Smooth muscle cell (in vitro differentiated cells): ENCODE measurements around the gene ACOX2. TPM values are rescaled to one million over a fixed set of nuclear protein-coding genes. Genes with fewer than 3 reads are reported as not detected.

ENCODE experiments used
- DNase-seq: peaks from one replicate; lab custom pipeline; 2025; ENCODE audit not compliant: unreplicated experiment; lab: John Stamatoyannopoulos, UW
- H2AFZ ChIP-seq: fragments of 200-600 bp; sonication (generic); 2 replicates; pipeline ENCODE4 v1.6.0; 2016; ENCODE audit warnings: antibody characterized with exemption, low read depth, mild to moderate bottlenecking
- H3F3A ChIP-seq: fragments of 200-600 bp; sonication (generic); 2 replicates; pipeline ENCODE4 v1.6.0; 2017; ENCODE audit warnings: antibody characterized with exemption, low read depth
- H3K27ac ChIP-seq: fragments of 200-600 bp; sonication (generic); 2 replicates; pipeline ENCODE4 v1.5.1; 2016; ENCODE audit warnings: low read depth, mild to moderate bottlenecking
- H3K27me3 ChIP-seq: fragments of 200-600 bp; sonication (generic); 2 replicates; pipeline ENCODE4 v1.6.1; 2016; ENCODE audit warnings: low read depth, mild to moderate bottlenecking
- H3K36me3 ChIP-seq: fragments of 200-600 bp; sonication (generic); 2 replicates; pipeline ENCODE4 v1.5.1; 2016; ENCODE audit warnings: low read depth
- H3K4me1 ChIP-seq: fragments of 200-600 bp; sonication (generic); 2 replicates; pipeline ENCODE4 v1.5.1; 2016; ENCODE audit warnings: low read depth
- H3K4me2 ChIP-seq: fragments of 200-600 bp; sonication (generic); 2 replicates; pipeline ENCODE4 v1.6.0; 2016; ENCODE audit warnings: mild to moderate bottlenecking
- H3K4me3 ChIP-seq: fragments of 200-600 bp; sonication (generic); 2 replicates; pipeline ENCODE4 v1.5.1; 2016; ENCODE audit warnings: mild to moderate bottlenecking
- H3K79me2 ChIP-seq: fragments of 200-600 bp; sonication (generic); 2 replicates; pipeline ENCODE4 v1.6.0; 2016; ENCODE audit warnings: low read depth, mild to moderate bottlenecking
- H3K9ac ChIP-seq: fragments of 200-600 bp; sonication (generic); 2 replicates; pipeline ENCODE4 v1.6.0; 2016; ENCODE audit warnings: low read depth
- H3K9me3 ChIP-seq: fragments of 200-600 bp; sonication (generic); replicated peaks from 2 replicates; pipeline ENCODE4 v1.5.1; 2016; ENCODE audit warnings: low read depth
- H4K20me1 ChIP-seq: fragments of 200-600 bp; sonication (generic); 2 replicates; pipeline ENCODE4 v1.6.0; 2016; ENCODE audit warnings: low read depth
- WGBS: methylation state at CpG from one replicate; pipeline ENCODE4 v1.1.7; 2016; ENCODE audit warnings: low lambda C conversion rate; 5-methylcytosine and 5-hydroxymethylcytosine counted together
- polyA plus RNA-seq: library from polyadenylated mRNA; unstranded; fragments of >200 nt; fragmentation: Nextera tagmentation; extraction: Ambion mirVana; gene quantifications from 2 replicates; pipeline ENCODE4 v1.2.1, GENCODE V29; 2016
- total RNA-seq: library from RNA; depleted of rRNA; stranded (reverse); fragments of >200 nt; gene quantifications from 2 replicates; pipeline ENCODE4 v1.2.3, GENCODE V29; 2014
- TF ChIP-seq, protein P1 (sequence below): fragments of 200-600 bp; sonication (generic); IDR thresholded peaks from 2 replicates; pipeline ENCODE4 v1.5.1; 2017; ENCODE audit warnings: borderline replicate concordance, mild to moderate bottlenecking, antibody characterized with exemption; ENCODE audit not compliant: insufficient read depth, poor library complexity, severe bottlenecking

ACOX2 gene
- total and polyA plus RNA-seq, 2 experiments from 2014 or later = 8.5 to 13.2 TPM

- no peaks in the 10 kb centered on the region for H3K9me3 ChIP-seq
- WGBS = 70% methylated on average over 1 of the region's 1 CpG
- peaks cover 6% of the 10 kb centered on the region for H3K36me3 ChIP-seq
- TF ChIP-seq, protein P1, sequence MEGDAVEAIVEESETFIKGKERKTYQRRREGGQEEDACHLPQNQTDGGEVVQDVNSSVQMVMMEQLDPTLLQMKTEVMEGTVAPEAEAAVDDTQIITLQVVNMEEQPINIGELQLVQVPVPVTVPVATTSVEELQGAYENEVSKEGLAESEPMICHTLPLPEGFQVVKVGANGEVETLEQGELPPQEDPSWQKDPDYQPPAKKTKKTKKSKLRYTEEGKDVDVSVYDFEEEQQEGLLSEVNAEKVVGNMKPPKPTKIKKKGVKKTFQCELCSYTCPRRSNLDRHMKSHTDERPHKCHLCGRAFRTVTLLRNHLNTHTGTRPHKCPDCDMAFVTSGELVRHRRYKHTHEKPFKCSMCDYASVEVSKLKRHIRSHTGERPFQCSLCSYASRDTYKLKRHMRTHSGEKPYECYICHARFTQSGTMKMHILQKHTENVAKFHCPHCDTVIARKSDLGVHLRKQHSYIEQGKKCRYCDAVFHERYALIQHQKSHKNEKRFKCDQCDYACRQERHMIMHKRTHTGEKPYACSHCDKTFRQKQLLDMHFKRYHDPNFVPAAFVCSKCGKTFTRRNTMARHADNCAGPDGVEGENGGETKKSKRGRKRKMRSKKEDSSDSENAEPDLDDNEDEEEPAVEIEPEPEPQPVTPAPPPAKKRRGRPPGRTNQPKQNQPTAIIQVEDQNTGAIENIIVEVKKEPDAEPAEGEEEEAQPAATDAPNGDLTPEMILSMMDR = no peak
- no peak overlapping the region for H2AFZ ChIP-seq
- H3K79me2 ChIP-seq = peaks cover 77% of the 10 kb centered on the region
- H3K27me3 ChIP-seq = no peaks in the 10 kb centered on the region
- H4K20me1 ChIP-seq = peaks cover 42% of the 10 kb centered on the region
- peaks cover 8% of the 10 kb centered on the region for H3F3A ChIP-seq
- DNase-seq = no peak
- H3K4me3 ChIP-seq = no peak overlapping the region
- no peak overlapping the region for H3K27ac ChIP-seq
- no peak overlapping the region for H3K9ac ChIP-seq
- no peak overlapping the region for H3K4me2 ChIP-seq
- peaks cover 6% of the 10 kb centered on the region for H3K4me1 ChIP-seq
Measured at GRCh38 chr3:58502872-58503271, 34.1 kb downstream of the ACOX2 start.

DNA sequence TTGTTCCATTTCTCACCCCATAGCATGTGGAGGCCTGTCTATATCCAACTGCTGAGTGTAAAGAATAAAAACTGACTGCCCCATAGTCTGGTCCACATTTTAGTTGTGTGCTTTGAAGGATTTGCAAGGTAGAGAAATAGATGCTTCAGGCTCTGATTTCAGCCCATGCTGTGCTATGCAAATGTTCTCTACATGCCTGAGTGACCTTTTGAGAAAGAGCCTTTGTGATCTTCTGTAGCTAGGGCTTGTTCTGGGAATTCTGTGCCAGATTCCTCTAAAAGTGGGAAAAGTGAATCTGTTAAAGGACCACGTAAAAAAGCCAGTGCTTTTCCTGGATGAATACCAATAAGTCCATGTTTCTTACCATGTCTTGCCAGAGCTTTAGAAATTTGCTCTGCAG is 39.9 kb downstream of the ACOX2 start:
- peaks cover 16% of the 10 kb centered on the region for H3F3A ChIP-seq
- H3K27ac ChIP-seq = peak overlapping the region; percentile 76
- H3K79me2 ChIP-seq = peaks cover 70% of the 10 kb centered on the region
- DNase-seq = no peak
- H3K4me2 ChIP-seq = peak overlapping the region; percentile 100
- TF ChIP-seq, protein P1 = no peak
- H3K4me3 ChIP-seq = no peak overlapping the region
- H2AFZ ChIP-seq = no peak overlapping the region
- H3K9ac ChIP-seq = no peak overlapping the region
- peaks cover 67% of the 10 kb centered on the region for H4K20me1 ChIP-seq
- no peaks in the 10 kb centered on the region for H3K27me3 ChIP-seq
- H3K36me3 ChIP-seq = peaks cover 6% of the 10 kb centered on the region
- 7% methylated on average over 1 of the region's 1 CpG for whole genome bisulfite sequencing
- no peaks in the 10 kb centered on the region for H3K9me3 ChIP-seq
- peaks cover 55% of the 10 kb centered on the region for H3K4me1 ChIP-seq

DNA sequence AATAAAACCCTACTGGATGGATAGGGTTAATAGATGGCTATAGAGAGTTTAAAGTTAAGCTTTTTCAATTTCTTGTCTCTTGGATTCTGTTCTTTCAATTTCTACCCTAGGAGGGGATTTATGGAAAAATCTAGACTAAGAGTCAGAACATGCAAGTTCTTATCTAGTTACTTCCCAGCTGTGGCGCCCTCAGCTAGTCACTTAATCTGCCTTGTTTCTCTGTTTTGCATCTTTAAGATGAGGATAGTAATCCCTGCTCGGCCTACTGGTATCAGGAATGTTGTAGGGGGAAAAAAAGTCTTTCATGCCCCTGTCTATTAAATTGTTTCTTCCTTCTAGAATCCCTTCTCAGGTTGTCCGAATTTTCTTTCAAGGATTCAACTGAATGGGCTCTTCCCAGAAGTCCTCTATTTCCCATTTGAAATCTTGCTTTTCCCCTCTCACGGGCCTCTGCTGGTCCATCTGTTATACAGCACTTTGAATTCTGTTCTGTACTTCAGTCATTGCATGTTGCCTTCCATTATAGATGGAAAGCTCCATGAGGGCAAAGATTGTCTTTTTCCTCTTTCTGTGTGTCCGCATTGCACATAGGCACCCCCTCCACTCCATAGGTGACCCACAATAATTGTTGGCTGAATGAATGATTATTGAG is 40.7 kb downstream of the ACOX2 start:
- peaks cover 60% of the 10 kb centered on the region for H4K20me1 ChIP-seq
- DNase-seq = no peak
- peak overlapping the region; percentile 76 for H3K27ac ChIP-seq
- H3K27me3 ChIP-seq = no peaks in the 10 kb centered on the region
- H3K4me3 ChIP-seq = peak overlapping the region; percentile 87
- peak overlapping the region; percentile 100 for H3K4me2 ChIP-seq
- H3K9ac ChIP-seq = peak overlapping the region; percentile 16
- H2AFZ ChIP-seq = no peak overlapping the region
- H3K36me3 ChIP-seq = no peaks in the 10 kb centered on the region
- no peaks in the 10 kb centered on the region for H3K9me3 ChIP-seq
- TF ChIP-seq, protein P1 = no peak
- peaks cover 55% of the 10 kb centered on the region for H3K4me1 ChIP-seq
- peaks cover 63% of the 10 kb centered on the region for H3K79me2 ChIP-seq
- 26% methylated on average over 5 of the region's 5 CpGs for WGBS
- H3F3A ChIP-seq = peaks cover 16% of the 10 kb centered on the region

DNA sequence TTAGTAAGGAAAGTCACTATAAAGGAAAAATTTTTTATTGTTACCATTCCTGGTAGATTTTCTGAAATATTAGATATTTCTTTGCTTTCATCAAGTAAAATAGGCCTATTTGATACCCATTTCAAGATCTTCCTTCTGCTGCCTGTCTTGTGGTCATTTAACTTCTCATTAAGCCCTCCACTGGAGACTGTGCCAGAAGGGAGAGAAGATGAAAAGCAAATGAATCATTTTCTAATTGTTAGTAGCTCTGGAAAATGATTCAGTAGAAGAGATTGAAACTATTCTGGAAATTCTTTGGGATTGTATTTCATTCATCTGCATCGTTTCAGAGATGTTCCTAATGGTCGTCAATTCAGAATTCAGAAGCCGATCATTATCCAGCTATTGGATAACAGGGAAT is 41.9 kb downstream of the ACOX2 start:
- H3K27me3 ChIP-seq = no peaks in the 10 kb centered on the region
- TF ChIP-seq, protein P1 = no peak
- H3K27ac ChIP-seq = peak overlapping the region; percentile 76
- H4K20me1 ChIP-seq = peaks cover 52% of the 10 kb centered on the region
- no peaks in the 10 kb centered on the region for H3K36me3 ChIP-seq
- peaks cover 19% of the 10 kb centered on the region for H3F3A ChIP-seq
- peak overlapping the region; percentile 87 for H3K4me3 ChIP-seq
- peak overlapping the region; percentile 100 for H3K4me2 ChIP-seq
- no peak overlapping the region for H3K9ac ChIP-seq
- H3K79me2 ChIP-seq = peaks cover 50% of the 10 kb centered on the region
- no peak overlapping the region for H2AFZ ChIP-seq
- H3K4me1 ChIP-seq = peaks cover 55% of the 10 kb centered on the region
- H3K9me3 ChIP-seq = no peaks in the 10 kb centered on the region
- WGBS = 20% methylated on average over 3 of the region's 3 CpGs
- no peak for DNase-seq
